ENCODE measurements around the gene IQCE.

DNA sequence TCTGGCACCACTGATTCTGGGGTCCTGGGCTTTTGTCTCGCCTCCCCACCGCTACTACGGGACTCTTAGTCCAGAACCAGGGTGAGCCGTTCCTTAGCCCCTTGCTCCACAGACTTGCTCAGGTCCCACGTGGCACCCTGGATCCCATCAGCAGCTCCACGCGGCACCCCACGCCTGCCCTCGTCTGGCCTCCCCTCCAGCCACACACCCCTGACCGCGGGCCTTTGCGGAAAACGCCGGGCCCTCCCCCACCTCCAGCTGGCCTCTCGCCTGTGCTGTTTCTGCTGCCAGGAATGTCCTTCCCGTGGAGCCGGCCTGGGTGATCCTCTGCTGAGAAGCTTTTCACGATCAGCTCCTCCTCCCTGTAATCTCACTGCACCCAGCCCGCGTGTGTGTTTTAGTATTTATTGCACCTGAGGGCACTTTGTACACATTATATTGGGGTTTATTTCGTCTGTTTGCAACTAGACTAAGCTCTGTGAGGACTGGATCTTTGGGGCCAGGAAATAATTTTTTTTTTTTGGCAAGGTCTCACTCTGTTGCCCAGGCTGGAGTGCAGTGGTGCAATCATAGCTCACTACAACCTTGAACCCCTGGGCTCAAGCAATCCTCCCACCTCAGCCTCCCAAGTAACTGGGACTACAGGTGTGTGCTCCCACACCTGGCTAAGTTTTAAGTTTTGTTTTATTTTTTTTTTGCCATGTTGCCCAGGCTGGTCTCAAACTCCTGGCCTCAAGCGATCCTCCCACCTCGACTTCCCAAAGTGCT, 62.5 kb downstream of the IQCE start:
- no peak for TF ChIP-seq CTCF (IDR thresholded peaks at IDR 0.05)
- TF ChIP-seq POLR2AphosphoS5 (IDR thresholded peaks at IDR 0.05; ENCODE audit: low read depth, low read length): no peak
- no peak for TF ChIP-seq TCF7L2 (IDR thresholded peaks at IDR 0.05; ENCODE audit: low read depth, low read length)
